Right cardiac atrium (tissue), 5 donors: Measurements from ENCODE around the gene ASCC1. TPM values are rescaled to one million over a fixed set of nuclear protein-coding genes. Genes with fewer than 3 reads are reported as not detected.

ENCODE experiments used
- ATAC-seq, 2 donors: fragments of 200-7000 bp; cut with Tn5 transposase; one replicate each; pipeline versions ENCODE4 v1.8.0 to v1.9.1; 2020; ENCODE audit warnings: moderate library complexity in 2 of 2, mild to moderate bottlenecking in 1 of 2
- DNase-seq, 3 donors: peaks; one replicate each; pipeline ENCODE4 v3.0.0-alpha.2; 2020
- H3K27ac ChIP-seq: one replicate; pipeline ENCODE4 v1.5.1; 2013; ENCODE audit warnings: mild to moderate bottlenecking, low read length, control low read depth, moderate library complexity
- H3K27me3 ChIP-seq: one replicate; pipeline ENCODE4 v1.6.1; 2013; ENCODE audit not compliant: control insufficient read depth, insufficient read depth
- H3K4me1 ChIP-seq: one replicate; pipeline ENCODE4 v1.6.1; 2013; ENCODE audit warnings: low read length; ENCODE audit not compliant: control insufficient read depth, insufficient read depth
- H3K4me3 ChIP-seq: one replicate; pipeline ENCODE4 v1.5.1; 2013; ENCODE audit warnings: low read length, control low read depth
- H3K9me3 ChIP-seq: one replicate; pipeline ENCODE4 v1.6.1; 2013; ENCODE audit warnings: low read length; ENCODE audit not compliant: control insufficient read depth
- WGBS: extraction: QIAGEN DNeasy Blood & Tissue Kit; methylation state at CpG from one replicate; pipeline ENCODE4 v1.1.7; 2013; 5-methylcytosine and 5-hydroxymethylcytosine counted together
- intact Hi-C, 4 donors: fragments of 100-400 bp; cut with DNase I; formaldehyde crosslinking; loops; one replicate each; pipeline versions ENCODE4 v1.11.0 to v1.14.0; 2022 to 2023
- polyA plus RNA-seq: library from polyadenylated mRNA; stranded (reverse); fragments of 200-250 nt; gene quantifications from one replicate; pipeline ENCODE4 v1.2.3, GENCODE V29; 2013
- total RNA-seq, 4 donors: library from RNA; stranded (reverse); fragmentation: NEBNext Ultra II Directional; extraction: Animal tissue kit (Norgen Biotek cat#: 25700); gene quantifications; one replicate each; pipeline ENCODE4 v1.2.1, GENCODE V29; 2021
- donor health status: healthy with polysubstance abuse.
- donor health status: DM: no; HTN: yes; CAD: no.
- donor health status: DM: no; HTN: no; CAD: no.
- donor health status: DM: no; HTN: yes; CAD: no; lungs with severe emphysema.
- donor health status: DM: yes; HTN: yes; CAD: no.

The ASCC1 gene
- total and polyA plus RNA-seq, 5 donors = 26.0 to 37.9 (median 31.6) TPM

GRCh38 chr10:72049969-72050781 is 165.9 kb downstream of the ASCC1 start:
- intact Hi-C loops = loop anchor here (2.0 to 5.0 kb wide), 6 partner anchors 93 to 287 kb away; no protein-coding TSS in a partner anchor
- Histone ChIP-seq H3K9me3 (no peaks in the 10 kb centered on the region), H3K4me1 (no peaks in the 10 kb centered on the region), H3K27me3 (no peaks in the 10 kb centered on the region), H3K27ac (no peak overlapping the region), H3K4me3 (no peak overlapping the region)
- 87% methylated on average over 5 of the region's 5 CpGs for WGBS
- ATAC-seq (no peak), DNase-seq (no peak)

GRCh38 chr10:72049472-72049871 is 166.6 kb downstream of the ASCC1 start:
- H3K27ac ChIP-seq = no peak overlapping the region
- peak in 1 of 3 donors; percentile 22 for DNase-seq
- 79% methylated on average over 1 of the region's 1 CpG for WGBS
- no peak for ATAC-seq
- no peaks in the 10 kb centered on the region for H3K27me3 ChIP-seq
- H3K4me1 ChIP-seq = no peaks in the 10 kb centered on the region
- H3K4me3 ChIP-seq = no peak overlapping the region
- no peaks in the 10 kb centered on the region for H3K9me3 ChIP-seq
- intact Hi-C loops = loop anchor here (2.0 to 5.0 kb wide), 5 partner anchors 92 to 288 kb away; no protein-coding TSS in a partner anchor

- Histone ChIP-seq H3K27me3 (no peaks in the 10 kb centered on the region), H3K4me3 (no peak overlapping the region), H3K4me1 (no peaks in the 10 kb centered on the region), H3K27ac (no peak overlapping the region), H3K9me3 (no peaks in the 10 kb centered on the region)
- DNase-seq = peak; percentile 89 to 96 (median 96)
- ATAC-seq = peak; percentile 81 to 84
- WGBS = 29% methylated on average over 12 of the region's 12 CpGs
- intact Hi-C loops = loop anchor here (2.0 to 5.0 kb wide), 5 partner anchors 91 to 289 kb away; no protein-coding TSS in a partner anchor
Observed at GRCh38 chr10:72048450-72049124, 167.5 kb downstream of the ASCC1 start.

Other genes with a start within 250 kb of the ASCC1 start
- 10 to 100 TPM in 1 of 4 donors, 1 to 10 TPM in 3; 4.9 to 10.9 (median 6.9) TPM for gene SPOCK2, start 127.7 kb downstream of the ASCC1 start, total RNA-seq
- 12.8 TPM for gene SPOCK2, start 127.7 kb downstream of the ASCC1 start, polyA plus RNA-seq
- 100 to 1,000 TPM; 190 to 236 (median 223) TPM for gene ANAPC16, start 264 bp downstream of the ASCC1 start, total RNA-seq
- 287 TPM for gene ANAPC16, start 264 bp downstream of the ASCC1 start, polyA plus RNA-seq
- 100 to 1,000 TPM in 1 of 4 donors, 10 to 100 TPM in 3; 33.0 to 113 (median 76.5) TPM for gene DDIT4, start 57.6 kb upstream of the ASCC1 start, total RNA-seq
- 53.6 TPM for gene DDIT4, start 57.6 kb upstream of the ASCC1 start, polyA plus RNA-seq
- gene DNAJB12, start 138.6 kb upstream of the ASCC1 start, total RNA-seq = 10 to 100 TPM; 26.9 to 35.0 (median 30.9) TPM
- 25.8 TPM for gene DNAJB12, start 138.6 kb upstream of the ASCC1 start, polyA plus RNA-seq